ENCODE data around the gene E2F8.

The E2F8 gene

DNA sequence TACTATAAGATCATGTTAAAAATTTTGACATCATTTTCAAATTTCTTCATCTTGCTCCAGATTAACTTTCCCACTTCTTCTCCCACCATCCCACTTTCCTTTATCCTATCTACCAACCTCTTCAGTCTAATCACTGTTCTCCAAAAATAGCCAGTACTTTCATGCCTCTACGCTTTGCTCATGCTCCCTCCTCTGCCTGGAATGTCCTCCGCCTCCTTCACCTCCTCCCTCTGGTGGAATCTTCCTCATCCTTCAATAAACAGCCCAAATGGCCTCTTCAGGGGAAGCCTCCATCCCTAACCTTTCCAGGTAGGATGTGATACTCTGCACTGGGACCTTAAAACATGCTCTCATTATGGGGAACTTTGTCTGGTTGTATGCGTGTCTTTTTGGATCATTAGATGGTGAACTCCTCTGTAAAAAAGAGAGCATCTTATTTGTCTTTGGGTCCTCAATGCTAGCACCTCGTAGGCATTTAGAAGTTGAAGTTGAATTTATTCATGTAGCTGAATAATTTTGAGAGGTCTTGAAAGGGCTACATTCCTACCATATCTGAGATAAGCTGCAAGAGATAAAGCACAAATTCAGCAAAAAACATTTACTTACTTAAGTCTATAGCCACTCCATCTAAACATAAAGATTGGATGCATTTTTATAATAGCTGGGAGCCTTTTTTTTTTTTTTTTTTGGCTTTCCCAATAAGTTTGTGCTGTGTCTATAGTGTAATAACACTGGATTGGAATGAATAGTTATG lies 31.0 kb downstream of the E2F8 start:
- DNase-seq (ENCODE audit: low read depth) = no peak
- H3K4me3 ChIP-seq (ENCODE audit: low read depth, low read length) = no peak overlapping the region
- TF ChIP-seq CTCF (IDR thresholded peaks at IDR 0.05; ENCODE audit: low read depth, low read length, missing control alignments) = no peak

DNA sequence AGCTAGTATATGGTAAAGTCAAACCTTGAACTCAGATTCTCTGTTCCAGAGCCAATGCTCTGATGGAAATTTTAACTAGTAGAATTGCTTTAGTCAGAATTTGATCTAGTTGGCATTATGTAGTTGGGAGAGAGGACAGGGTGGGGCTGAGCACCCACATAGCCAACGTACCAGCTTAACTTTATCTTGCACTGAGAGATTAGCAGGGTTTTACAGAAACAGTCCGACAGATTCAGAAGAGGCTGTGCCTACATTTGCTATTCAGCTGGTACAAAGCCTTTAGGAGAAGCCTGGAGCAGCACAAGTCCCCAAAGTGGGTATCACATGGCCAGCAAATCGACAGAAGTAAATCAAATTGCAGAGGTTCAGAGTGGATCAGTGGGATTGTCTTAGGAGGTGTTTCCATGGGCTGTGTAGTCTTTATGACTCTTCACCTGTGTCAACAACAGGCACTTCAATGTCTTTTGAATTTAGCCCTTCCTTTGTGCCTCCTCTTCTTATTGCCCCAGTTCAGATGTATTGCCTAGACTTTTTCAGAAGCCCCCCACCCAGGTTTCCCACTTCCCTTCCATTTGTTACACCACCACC lies 31.7 kb downstream of the E2F8 start:
- no peak for DNase-seq (ENCODE audit: low read depth)
- H3K4me3 ChIP-seq (ENCODE audit: low read depth, low read length) = no peak overlapping the region
- no peak for TF ChIP-seq CTCF (IDR thresholded peaks at IDR 0.05; ENCODE audit: low read depth, low read length, missing control alignments)

DNA sequence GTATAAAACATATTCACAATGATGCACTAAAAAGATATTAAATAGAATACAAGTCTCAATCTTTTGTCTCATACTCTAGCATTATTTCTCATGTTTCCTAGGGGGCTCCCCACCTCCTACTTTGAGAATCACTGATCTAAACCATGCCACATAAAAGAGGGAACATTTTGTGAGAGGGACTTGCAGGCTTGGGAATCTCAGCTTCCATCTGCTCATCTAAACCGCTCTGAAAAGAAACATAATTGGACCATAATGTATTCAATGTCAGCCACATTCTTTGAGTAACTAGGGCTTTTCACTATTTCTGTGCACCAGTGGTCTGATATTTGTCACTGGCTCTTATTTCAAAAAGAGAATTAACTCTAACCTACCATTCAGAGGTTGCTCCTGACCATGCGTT lies 32.6 kb downstream of the E2F8 start:
- DNase-seq (ENCODE audit: low read depth) = no peak
- H3K4me3 ChIP-seq (ENCODE audit: low read depth, low read length) = no peak overlapping the region
- TF ChIP-seq CTCF (IDR thresholded peaks at IDR 0.05; ENCODE audit: low read depth, low read length, missing control alignments) = no peak

- no peak for DNase-seq (ENCODE audit: low read depth)
- no peak overlapping the region for H3K4me3 ChIP-seq (ENCODE audit: low read depth, low read length)
- TF ChIP-seq CTCF (IDR thresholded peaks at IDR 0.05; ENCODE audit: low read depth, low read length, missing control alignments) = no peak
Measured at GRCh38 chr11:19204836-19205235, 35.9 kb downstream of the E2F8 start.

GRCh38 chr11:19201737-19202605 lies 38.8 kb downstream of the E2F8 start, which contains the start of gene CSRP3:
Gene CSRP3 (minus strand): TSS chr11:19201983. CDS start chr11:19192448, 9,535 bp downstream.
- H3K4me3 ChIP-seq (ENCODE audit: low read depth, low read length) = no peak within 1 kb of the TSS
- TF ChIP-seq CTCF (IDR thresholded peaks at IDR 0.05; ENCODE audit: low read depth, low read length, missing control alignments) = no peak
- DNase-seq (ENCODE audit: low read depth) = no peak

GRCh38 chr11:19200410-19201201 lies 40.1 kb downstream of the E2F8 start:
- H3K4me3 ChIP-seq (ENCODE audit: low read depth, low read length) = no peak overlapping the region
- DNase-seq (ENCODE audit: low read depth) = no peak
- TF ChIP-seq CTCF (IDR thresholded peaks at IDR 0.05; ENCODE audit: low read depth, low read length, missing control alignments) = no peak

Measured in GM12864 (cell line).